NCI-H510A treated with DMSO at 0.1 percent for 48 hours (cell line): ENCODE data around the gene CLUH.

ENCODE experiments used
- DNase-seq: peaks from one replicate; lab custom pipeline; 2025; lab: John Stamatoyannopoulos, UW

Gene CLUH

DNA sequence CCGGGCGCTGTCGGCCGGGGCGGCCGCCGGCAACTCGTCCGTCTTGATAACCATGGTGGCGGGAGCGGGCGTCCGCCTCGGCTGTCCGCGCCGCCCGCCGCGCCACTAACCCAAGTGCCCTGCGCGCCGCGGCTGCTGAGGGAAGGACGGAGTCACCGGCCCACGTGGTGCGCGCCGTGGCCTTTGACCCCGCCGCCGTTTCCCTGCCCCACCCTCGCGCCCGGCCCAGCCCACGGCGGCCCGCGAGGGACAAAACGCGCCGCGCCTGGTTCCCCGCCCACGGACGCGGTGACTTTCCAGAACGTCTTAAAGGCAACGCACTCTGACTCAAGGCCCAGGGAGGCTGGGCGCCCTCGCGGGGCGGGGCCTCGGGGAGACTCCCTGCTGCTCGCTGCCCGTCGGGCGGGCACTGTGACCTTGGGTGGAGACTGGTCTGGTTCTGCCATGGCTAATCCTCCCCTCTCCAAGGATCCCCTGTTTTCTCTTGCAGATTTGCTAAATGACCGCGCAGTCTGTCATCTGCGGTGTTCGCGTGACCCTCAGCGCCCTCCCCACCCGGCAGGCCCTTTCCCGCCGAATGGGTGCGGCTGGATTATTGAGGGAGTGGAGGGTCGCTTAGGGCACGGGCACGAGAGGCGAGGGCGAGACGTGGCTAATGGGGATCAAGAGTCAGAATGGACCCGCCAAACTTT, at the start of gene CLUH:
Gene CLUH, minus strand, starts transcription at position 157 of the 692 bp plus-strand sequence. Its CDS starts 103 bp downstream, at position 54.
- DNase-seq, result peak; percentile 61

DNA sequence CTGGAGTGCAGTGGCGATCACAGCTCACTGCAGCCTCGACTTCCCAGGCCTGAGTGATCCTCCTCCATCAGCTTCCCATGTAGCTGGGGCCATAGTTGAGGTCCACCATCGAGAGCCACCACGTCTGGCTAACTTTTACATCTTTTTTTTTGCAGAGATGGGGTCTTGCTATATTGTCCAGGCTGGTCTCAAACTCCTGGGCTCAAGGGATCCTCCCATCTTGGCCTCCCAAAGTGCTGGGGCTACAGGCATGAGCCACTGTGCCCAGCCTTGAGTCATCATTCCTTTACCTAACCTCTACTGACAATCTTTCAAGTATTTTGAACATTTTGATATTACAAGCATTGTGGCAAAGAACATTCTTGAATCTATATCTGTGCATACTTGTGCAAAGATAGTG, 47.3 kb upstream of the CLUH start:
- no peak for DNase-seq

- peak; percentile 4 for DNase-seq
Measured at GRCh38 chr17:2755891-2756724, 44.5 kb upstream of the CLUH start.

GRCh38 chr17:2751491-2751890, 39.9 kb upstream of the CLUH start:
- no peak for DNase-seq

DNA sequence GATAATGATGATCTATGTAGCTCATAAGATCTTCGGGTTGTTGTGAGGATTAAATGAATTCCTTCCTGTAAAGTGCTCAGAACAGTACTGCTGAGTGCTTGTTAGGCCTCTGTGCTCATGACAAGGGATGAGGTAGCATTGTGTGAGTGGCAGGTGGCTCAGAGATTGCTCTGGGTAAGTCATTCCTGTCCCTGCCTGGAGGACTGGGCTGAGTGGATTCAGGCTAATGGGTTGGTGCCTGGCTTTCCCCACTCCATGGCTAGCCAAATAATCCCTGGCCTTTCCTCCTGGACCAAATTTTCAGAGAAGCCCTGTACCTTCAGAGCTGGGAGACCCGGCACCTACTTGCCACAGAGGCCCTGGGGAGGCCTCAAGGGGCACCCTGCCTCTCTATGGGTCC, 39.2 kb upstream of the CLUH start:
- peak; percentile 11 for DNase-seq

- peak; percentile 7 for DNase-seq
Measured at GRCh38 chr17:2749784-2750181, 38.2 kb upstream of the CLUH start.

GRCh38 chr17:2749058-2749783, 37.7 kb upstream of the CLUH start, which contains the start of gene CCDC92B:
CCDC92B (minus strand) TSS chr17:2749652; CDS start chr17:2735145, 14,507 bp downstream.
- DNase-seq, result no peak

DNA sequence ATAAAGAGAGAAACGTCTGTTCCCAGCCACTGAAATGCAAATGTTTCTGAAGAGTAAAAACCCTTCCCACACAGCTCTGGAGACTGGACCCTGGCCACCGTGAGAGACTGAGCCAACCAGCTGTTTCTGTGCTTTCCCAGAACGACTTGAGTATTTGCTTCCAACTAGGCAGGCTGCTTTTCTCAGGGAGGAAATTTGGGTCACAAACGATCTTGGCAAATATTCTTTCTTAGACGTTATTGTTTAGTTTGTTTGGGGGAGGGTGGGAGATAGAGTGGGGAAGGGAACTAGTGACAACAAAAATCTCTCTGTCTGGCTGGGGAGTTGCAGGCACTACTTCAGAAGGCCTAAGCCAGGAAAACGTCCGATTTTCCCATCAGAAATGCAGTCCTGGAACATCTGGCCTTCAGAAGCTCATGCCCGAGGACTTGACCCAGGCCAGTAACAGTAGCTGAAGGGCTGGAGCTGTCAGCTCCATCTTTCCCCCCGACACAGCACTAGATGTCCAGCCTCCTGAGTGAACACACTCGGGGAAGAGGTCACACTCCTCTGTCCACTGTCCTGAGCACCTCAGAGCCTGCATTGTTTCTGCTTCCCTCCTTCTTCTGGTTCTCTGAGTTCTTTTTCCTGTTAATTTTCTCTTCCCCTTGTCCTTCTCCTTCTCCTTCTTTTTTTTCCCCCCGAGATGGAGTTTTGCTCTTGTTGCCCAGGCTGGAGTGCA, 33.9 kb upstream of the CLUH start:
- no peak for DNase-seq

- no peak for DNase-seq
Measured at GRCh38 chr17:2737693-2738092, 26.1 kb upstream of the CLUH start.

DNA sequence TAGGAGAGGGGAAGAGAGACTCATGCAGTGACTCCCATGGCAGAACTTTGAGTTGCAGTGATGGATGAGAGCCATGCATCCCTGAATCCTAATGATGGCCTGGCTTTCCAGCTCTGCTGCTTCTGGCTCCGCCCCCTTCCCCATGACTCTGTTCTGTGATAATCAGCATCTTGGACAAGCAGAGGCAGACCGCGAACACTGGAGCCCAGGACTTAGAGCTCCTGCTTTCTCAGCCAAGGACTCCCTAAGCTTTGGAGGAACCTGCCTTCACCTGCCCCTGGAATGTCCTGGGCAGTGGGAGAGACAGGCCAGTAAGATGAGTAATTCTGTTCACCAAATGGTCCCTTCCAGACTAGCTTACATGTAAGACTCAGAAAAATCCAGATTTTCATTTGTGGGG, 25.4 kb upstream of the CLUH start:
- DNase-seq, result peak; percentile 3

DNA sequence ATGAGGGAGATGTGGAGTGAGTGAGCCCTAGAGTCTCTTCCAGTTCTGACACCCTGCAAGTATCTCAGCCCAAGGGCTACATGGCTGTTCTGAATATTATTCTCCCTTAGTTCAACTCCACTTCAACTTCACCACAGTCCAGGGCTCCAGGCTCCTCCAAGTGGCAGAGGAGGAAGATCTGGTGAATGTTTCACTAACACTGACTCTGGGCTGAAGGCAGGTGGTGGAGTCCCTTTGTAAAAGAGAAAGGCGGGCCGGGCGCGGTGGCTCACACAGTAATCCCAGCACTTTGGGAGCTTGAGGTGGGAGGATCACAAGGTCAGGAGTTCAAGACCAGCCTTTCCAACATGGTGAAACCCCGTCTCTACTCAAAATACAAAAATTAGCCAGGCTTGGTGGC, 24.3 kb upstream of the CLUH start:
- no peak for DNase-seq

GRCh38 chr17:2734939-2735338, 23.4 kb upstream of the CLUH start:
- DNase-seq, result no peak

DNA sequence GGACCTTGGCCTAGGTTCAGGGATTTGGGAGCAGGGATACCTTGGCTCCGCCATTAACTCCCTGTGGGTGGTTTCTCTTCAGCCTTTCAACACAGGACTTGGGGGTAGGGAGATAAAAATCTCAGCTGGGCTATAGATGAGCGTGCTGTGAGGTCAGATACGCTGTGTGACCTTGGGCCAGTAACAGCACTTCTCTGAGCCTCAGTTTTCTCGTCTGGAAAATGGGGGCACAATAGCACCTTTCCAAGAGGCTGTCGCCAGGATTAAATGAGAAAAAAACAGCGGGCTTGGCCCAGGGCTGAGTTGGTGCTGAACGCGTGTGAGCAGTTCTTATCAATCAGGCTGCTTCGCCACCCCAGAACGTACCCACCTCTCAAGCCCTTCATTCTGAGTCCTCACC, 20.2 kb upstream of the CLUH start:
- DNase-seq, result no peak

DNA sequence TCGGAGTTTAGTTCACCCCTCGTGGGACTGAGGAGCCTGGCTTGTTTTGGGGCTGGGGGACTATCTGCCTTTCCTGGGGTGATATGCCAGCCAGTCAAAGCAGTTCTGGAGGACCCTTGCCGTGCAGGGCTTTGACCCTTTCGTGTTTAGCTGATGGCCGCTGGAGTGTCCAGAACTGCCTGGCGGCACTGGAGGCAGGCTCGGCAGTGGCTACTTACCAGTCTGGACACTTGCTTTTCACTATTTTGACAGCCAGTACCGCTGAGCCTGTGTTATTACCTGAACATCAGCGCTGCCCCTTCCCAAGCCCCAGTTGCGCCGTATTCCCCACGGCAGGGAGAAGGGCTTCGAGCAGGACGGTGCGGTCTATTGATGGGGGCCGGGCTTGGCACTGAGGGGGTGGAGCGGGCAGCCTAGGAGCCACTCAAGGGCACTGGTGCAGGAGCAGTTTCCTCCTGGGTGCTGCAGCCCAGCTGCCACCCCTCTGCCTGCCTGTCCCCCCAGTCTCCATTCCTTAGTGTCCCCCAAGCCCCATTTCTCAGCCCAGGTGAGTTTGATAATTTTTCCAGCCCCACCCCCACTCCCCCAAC, 19.3 kb upstream of the CLUH start:
- no peak for DNase-seq

- no peak for DNase-seq
Measured at GRCh38 chr17:2724784-2725164, 13.2 kb upstream of the CLUH start.

GRCh38 chr17:2723997-2724783, 12.6 kb upstream of the CLUH start:
- no peak for DNase-seq

DNA sequence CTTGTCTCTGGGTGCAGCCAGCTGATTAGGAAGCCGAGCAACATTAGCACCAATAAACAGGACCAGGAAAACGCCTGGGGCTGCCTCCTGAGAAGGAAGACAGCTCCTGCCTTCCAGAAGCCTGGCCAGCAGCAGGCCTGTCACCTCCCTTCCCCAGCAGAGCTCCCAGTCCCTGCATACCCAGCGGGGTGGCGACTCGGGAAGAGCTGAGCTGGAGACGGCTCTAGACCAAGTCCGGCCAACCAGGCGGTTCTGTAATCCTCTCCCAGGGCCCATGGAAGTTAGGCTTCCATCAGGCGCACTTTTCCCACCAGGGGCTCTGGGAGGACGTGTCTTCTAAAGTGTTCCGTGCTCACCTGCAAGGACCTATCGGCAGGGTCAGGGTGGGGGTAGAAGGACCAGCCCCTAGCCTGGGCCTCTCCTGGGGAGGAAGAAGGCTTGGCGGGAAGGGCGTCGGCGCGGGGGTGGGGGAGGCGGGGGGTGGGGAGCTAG, 12.0 kb upstream of the CLUH start:
- DNase-seq, result no peak

DNA sequence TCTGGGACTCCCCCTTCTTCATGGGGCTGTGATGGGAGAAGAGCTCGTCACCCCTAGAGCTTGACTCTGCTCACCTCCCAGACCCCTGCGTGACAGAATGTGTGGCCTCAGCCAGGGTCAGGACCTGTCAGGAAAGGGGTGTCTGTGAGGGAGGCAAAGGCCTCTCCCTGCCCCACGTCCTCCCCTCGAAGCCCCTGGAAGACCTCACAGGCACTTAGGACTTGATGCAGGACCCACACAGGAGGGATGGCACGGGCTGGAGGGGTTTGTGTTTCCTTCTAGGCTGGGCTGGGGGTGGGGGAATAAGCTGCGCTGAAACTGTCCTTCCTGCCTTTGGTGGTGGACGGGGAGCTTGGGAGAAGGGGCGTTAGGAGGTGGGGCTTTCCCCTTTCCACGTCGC, 11.0 kb upstream of the CLUH start:
- no peak for DNase-seq

DNA sequence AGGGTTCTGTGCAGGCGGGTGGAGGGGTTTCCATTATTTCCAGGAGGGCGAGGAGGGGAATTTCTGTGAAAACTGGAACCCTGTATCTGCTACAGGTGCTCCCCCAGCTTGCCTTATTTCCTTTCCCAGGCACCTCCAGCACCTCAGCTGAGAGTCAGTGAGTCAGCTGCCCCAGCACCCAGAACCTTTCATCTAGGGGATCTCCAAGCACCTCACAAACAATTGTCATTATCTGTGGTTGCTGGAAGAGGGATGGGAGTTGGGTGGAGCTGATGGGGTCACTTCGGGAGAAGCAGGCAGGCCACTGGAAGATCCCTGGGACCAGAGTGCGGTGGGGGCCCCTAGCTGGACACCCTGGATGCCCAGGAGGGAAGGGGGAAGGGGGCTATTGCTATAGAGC, 10.0 kb upstream of the CLUH start:
- DNase-seq, result no peak

DNA sequence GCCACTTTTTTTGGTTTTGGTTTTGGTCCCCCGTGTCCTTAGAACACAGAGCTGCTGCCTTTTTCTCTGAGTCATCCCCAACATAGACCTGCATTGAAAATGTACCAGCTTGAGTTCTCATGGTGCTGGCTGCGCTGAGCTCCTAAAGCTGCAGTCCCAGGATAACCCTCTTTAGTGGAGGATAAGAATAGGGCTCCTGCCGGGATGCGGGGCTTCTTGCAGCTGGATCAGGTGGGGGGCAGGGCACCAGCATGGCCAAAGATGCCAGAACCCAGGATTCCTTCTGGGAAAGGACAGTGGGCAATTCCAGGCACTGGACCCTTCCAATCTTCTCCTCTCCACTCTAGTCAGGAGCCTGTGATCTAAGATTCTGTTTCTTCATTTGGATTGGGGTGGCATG, 8.3 kb upstream of the CLUH start:
- DNase-seq, result no peak
